ENCODE measurements around the gene BIRC3.

The BIRC3 gene

GRCh38 chr11:102269927-102270326, 47.4 kb upstream of the BIRC3 start:
- no peak for TF ChIP-seq FOXP2 (optimal IDR thresholded peaks at IDR 0.05; ENCODE audit: borderline replicate concordance, extremely low read depth, extremely low read length, insufficient read depth)
- no peak for TF ChIP-seq REST (IDR thresholded peaks at IDR 0.05; ENCODE audit: insufficient read depth in 1 of 2, low read depth in 2 of 2, low read length in 2 of 2)
- TF ChIP-seq POLR2AphosphoS5 (IDR thresholded peaks at IDR 0.05; ENCODE audit: low read depth, low read length) = no peak
- no peak for TF ChIP-seq SIN3A (IDR thresholded peaks at IDR 0.05; ENCODE audit: borderline replicate concordance, insufficient read depth, low read length)
- TF ChIP-seq TAF1 (IDR thresholded peaks at IDR 0.05; ENCODE audit: borderline replicate concordance, insufficient read depth, low read length) = no peak

DNA sequence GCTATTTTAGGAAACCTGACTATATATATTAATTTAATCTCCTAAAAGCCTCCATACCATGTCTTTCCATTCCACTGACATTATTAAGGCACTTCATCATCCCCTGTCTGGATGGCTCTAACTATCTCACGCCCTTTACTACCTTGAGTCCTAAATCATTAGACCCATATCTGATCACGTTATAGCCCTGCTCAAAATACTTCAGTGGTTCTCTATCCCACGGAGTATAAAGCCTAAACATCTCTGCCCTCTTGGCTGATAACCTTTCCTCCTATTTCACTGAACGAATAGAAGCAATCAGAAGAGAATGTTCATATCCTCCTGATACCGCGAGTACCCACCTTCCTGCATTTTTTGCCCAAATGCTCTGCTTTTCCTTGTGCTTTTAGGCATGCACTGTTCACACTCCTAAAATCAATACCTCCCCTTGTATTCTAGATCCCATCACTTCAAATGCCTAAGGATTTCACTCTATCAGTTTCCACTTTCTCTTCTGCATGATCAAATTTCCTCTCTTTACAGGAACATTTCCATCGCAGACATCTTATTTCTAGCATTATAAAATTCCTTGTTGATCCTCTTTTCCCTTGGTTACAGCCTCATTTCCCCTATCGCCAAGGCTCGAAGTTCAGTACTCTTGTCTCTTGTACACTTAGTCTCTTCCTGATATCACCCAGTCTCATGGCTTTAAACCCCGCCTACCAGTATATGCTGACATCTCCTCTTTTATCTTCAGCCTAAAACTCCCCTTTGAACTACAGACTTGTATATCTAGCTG, 45.0 kb upstream of the BIRC3 start:
- TF ChIP-seq REST (IDR thresholded peaks at IDR 0.05; ENCODE audit: insufficient read depth in 1 of 2, low read depth in 2 of 2, low read length in 2 of 2) (no peak), POLR2AphosphoS5 (IDR thresholded peaks at IDR 0.05; ENCODE audit: low read depth, low read length) (no peak), SIN3A (IDR thresholded peaks at IDR 0.05; ENCODE audit: borderline replicate concordance, insufficient read depth, low read length) (no peak), TAF1 (IDR thresholded peaks at IDR 0.05; ENCODE audit: borderline replicate concordance, insufficient read depth, low read length) (no peak), FOXP2 (optimal IDR thresholded peaks at IDR 0.05; ENCODE audit: borderline replicate concordance, extremely low read depth, extremely low read length, insufficient read depth) (no peak)

DNA sequence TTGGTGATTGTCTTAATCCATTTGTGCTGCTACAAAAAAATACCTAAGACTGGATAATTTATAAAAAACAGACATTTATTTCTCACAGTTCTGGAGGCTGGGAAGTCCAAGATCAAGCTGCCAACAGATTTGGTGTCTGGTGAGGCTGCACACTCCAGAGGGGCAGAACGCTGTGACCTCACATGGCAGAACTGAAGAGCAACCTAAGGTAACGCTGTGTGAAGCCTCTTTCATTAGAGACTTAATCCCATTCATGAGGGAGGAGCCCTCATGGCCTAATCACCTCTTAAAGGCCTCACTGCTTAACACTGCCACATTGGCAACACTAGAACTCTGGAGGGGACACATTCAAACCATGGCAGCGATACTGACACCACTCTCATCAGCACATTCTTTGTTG, 42.7 kb upstream of the BIRC3 start:
- TF ChIP-seq FOXP2 (optimal IDR thresholded peaks at IDR 0.05; ENCODE audit: borderline replicate concordance, extremely low read depth, extremely low read length, insufficient read depth) (no peak), SIN3A (IDR thresholded peaks at IDR 0.05; ENCODE audit: borderline replicate concordance, insufficient read depth, low read length) (no peak), TAF1 (IDR thresholded peaks at IDR 0.05; ENCODE audit: borderline replicate concordance, insufficient read depth, low read length) (no peak), REST (IDR thresholded peaks at IDR 0.05; ENCODE audit: insufficient read depth in 1 of 2, low read depth in 2 of 2, low read length in 2 of 2) (no peak), POLR2AphosphoS5 (IDR thresholded peaks at IDR 0.05; ENCODE audit: low read depth, low read length) (no peak)

GRCh38 chr11:102276362-102276761, 40.9 kb upstream of the BIRC3 start:
- TF ChIP-seq FOXP2 (optimal IDR thresholded peaks at IDR 0.05; ENCODE audit: borderline replicate concordance, extremely low read depth, extremely low read length, insufficient read depth) (no peak), TAF1 (IDR thresholded peaks at IDR 0.05; ENCODE audit: borderline replicate concordance, insufficient read depth, low read length) (no peak), SIN3A (IDR thresholded peaks at IDR 0.05; ENCODE audit: borderline replicate concordance, insufficient read depth, low read length) (no peak), POLR2AphosphoS5 (IDR thresholded peaks at IDR 0.05; ENCODE audit: low read depth, low read length) (no peak), REST (IDR thresholded peaks at IDR 0.05; ENCODE audit: insufficient read depth in 1 of 2, low read depth in 2 of 2, low read length in 2 of 2) (no peak)

Measured in PFSK-1 (cell line).